GM12892 (cell line): ENCODE data around the gene DAAM1.

Source experiments
- DNase-seq: peaks from one replicate; pipeline ENCODE4 v3.0.0; 2011; ENCODE audit not compliant: insufficient read length
- FAIRE-seq: peaks from 2 replicates; lab custom pipeline; 2011; peaks lifted over from hg19 to GRCh38; lab: Jason Lieb, UNC
- POLR2A ChIP-seq: IDR thresholded peaks from 2 replicates; pipeline ENCODE4 v1.6.1; 2011; ENCODE audit warnings: low read depth, low read length, control low read depth
- POLR2AphosphoS5 ChIP-seq: IDR thresholded peaks from 2 replicates; pipeline ENCODE4 v1.6.1; 2011; ENCODE audit warnings: low read depth, low read length, control low read depth
- TAF1 ChIP-seq: IDR thresholded peaks from 2 replicates; pipeline ENCODE4 v1.6.1; 2011; ENCODE audit warnings: low read depth, mild to moderate bottlenecking, control low read depth, low read length, borderline replicate concordance

The DAAM1 gene

DNA sequence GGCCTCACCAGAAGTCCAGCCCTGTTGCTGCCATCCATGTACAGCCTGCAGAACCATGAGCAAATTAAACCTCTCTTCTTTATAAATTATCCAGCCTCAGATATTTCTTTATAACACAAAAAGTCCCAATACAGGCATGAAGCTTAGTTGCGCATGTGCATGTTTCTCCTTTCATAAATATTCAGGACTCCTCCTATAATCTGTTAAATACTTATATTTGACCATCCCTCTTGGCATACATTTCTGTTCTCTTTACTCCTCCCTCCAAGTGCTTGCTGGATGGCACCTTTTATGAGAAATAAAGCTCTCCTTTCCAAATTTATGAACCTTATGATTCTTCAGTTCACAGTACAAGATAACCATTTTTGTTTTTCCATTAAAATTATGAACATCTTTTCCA is 20.5 kb downstream of the DAAM1 start:
- no peak for DNase-seq
- no peak for FAIRE-seq
- TF ChIP-seq TAF1: no peak
- TF ChIP-seq POLR2A: no peak
- no peak for TF ChIP-seq POLR2AphosphoS5

DNA sequence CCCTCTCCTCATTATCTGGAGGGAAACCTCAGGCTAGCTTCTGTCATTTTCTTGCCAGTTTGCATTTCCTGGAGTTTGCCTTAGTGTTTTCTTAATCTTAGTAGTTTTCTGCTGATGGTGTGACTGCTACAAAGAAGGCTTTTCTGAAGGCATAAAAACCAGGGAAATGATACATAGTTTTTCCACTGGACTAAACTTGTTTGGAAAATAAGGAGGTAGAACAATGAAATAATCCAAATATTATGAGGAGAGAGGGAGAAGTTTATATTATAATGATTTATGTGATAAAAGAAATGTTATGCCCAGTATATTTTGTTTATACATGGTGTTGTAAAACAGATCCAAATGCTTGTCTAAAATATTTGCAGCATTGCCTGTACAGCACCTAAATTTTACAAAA is 22.2 kb downstream of the DAAM1 start:
- no peak for FAIRE-seq
- no peak for TF ChIP-seq TAF1
- no peak for TF ChIP-seq POLR2A
- TF ChIP-seq POLR2AphosphoS5: no peak
- no peak for DNase-seq

DNA sequence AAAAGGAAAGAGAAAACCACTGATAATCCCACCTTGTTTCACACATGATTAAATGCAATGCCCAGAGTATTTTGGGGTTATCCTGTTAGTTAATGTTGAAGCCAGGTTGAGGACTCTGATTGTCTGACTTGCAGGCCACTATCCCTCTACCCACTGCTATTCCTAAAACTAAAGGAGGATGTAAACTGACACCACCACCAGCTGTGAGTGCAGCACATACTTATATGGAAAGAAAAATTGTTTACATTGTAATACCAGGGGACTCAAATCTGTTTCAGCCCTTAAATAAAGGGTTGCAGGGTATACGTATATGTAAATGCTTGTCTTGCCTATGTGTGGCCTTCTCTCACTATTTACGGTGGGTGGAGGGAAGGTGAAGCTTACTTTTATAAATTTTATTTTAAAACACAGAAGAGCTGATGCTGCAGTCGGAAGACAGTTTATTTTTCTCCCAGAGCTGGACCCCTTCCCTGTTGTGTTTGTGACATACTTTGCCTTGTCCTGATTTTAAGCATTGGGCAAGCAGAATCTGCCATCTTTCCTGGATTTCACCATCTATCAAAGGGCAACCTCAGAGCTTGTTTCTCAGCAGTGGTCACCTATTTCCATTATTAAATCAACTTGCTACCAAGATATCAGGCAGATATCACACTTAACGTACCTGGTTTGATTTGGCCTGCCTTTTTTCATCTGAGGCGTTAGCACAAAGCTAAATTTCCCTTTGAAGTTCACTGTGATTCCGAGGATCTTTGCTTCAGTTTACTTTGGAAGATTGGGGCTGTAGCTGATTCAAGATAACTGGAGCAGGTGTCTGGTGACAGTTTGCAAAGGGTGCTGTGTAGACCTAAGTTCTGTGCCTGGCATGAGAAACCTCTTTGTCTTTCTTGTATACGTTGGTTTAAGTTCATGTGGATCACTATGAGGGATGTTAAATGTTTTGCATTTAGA is 25.2 kb downstream of the DAAM1 start:
- TF ChIP-seq TAF1 (no peak), POLR2A (no peak), POLR2AphosphoS5 (no peak)
- DNase-seq: no peak

DNA sequence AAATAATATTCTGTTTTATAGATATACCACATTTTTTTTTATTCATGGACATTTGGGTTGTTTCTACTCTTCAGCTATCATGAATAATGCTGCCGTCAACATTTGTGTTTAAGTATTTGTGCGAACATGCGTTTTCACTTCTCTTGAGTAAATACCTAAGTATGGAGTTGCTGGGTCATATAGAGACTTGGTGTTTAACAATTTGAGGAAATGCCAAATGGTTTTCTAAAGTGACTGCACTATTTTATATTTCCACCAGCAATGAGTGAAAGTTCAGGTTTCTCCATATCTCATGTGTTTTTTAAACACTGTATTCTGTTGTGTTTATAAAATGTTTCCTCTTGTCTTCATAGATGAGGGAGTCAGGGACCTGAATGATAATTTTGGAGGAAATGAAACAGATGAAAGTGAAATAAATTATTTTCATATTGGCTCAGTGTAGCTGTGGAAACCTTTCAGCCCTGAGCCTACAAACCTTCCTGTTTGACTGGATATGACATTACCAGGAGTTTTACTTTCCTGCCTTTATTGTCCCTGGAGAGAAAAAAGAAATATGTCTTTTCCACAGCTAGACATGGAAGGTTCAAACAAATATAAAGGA is 26.3 kb downstream of the DAAM1 start:
- no peak for FAIRE-seq
- TF ChIP-seq POLR2A (no peak), POLR2AphosphoS5 (no peak), TAF1 (no peak)
- DNase-seq: no peak

More for the DNA sequence above, 25.2 kb downstream of the DAAM1 start:
- no peak for FAIRE-seq

DNA sequence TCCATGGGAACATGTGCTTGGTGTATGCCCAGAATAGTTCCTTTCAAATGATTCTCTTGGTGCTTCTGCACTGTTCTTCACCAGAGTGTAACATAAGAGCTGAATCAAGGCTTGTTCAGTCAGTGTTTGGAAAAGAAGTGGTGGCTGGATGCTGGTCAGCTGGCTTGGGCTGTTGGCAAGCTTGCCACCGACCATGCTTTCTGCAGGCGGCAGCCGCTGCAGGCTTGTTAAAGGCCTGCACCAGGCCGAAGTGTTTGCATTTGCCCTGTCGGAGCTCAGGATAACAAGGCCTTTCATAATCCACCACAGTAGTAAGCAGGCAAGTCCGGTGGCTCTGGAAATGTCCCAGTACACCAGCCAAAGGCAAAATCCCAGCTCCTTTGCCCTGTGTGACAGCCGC is 26.9 kb downstream of the DAAM1 start:
- DNase-seq (no peak), FAIRE-seq (no peak)
- TF ChIP-seq POLR2AphosphoS5: no peak
- no peak for TF ChIP-seq POLR2A
- no peak for TF ChIP-seq TAF1

DNA sequence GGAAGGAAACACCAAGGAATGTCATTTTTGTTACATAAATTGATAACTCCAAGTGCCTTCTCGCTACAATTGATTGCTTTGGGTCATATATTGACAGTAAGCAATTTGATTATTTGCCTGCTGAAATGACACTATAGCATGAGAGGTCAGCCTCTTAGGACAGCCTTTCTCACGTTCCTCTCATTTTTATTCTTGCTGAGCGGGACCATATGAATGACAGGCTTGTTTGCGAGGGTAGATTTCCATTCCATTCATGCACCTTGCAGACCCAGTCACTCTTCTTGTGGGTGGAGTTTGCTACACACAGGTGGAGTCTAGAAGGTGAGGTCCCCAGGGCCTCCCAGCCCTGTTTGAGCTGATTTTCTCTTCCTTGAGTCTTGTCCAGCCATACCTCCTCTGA is 27.3 kb downstream of the DAAM1 start:
- FAIRE-seq (no peak), DNase-seq (no peak)
- TF ChIP-seq POLR2AphosphoS5: no peak
- no peak for TF ChIP-seq TAF1
- no peak for TF ChIP-seq POLR2A

DNA sequence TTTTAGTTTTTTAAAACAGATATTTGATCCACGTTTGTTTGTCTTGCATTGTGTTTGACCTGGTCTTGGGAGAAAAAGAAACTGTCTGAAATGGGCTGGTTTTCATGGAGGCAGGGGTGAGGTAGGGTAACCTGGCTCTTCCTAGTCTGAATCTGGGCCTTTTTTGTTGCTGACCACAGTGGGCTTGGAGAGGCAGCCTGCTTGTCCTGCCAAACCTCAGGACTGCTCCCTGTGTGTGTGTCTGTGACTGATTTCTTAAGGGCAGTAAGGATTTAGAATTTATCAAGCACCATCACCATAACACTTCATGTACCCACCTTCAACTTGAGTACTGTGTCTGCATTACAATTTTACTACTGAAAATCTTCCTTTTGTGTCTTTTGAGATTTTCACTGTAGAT is 28.5 kb downstream of the DAAM1 start:
- TF ChIP-seq POLR2AphosphoS5: no peak
- TF ChIP-seq TAF1: no peak
- no peak for TF ChIP-seq POLR2A
- FAIRE-seq (no peak), DNase-seq (no peak)

DNA sequence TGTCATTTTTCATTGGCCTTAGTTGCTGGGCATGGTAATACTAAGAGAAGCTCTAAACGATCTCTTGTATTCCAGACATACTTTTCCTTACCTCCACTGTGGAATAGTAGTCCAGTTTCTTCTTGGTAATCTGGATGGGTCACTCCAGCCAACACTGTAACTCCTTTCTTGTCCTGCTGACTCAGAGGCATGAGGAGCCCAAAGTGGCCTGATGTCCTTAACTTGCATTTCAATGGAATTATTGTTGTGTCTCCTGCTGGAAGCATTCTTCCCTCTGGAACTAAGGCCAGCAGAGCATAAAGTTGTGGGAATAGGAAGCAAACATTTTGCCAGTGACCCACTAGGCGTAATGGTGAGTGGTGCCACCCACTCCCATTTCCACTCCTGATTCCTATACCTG is 33.1 kb downstream of the DAAM1 start:
- DNase-seq: no peak
- no peak for FAIRE-seq
- TF ChIP-seq POLR2A (no peak), TAF1 (no peak), POLR2AphosphoS5 (no peak)

DNA sequence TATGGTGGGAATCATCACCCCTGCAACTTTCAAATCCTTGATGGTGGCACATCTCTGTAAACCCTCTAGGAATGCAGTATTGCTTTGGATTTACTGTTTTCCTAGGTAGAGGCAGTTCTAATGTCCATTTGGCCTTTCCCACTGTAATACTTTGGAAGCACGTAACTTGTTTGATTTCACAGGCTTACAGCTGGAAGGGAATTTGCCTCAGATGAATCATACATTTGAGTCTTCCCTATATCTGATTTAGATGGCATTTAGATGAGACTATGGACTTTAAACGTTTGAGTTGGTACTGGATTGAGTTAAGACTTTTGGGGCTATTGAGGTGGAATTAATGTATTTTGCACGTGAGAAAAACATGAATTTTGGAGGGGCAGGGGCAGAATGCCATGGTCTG is 35.9 kb downstream of the DAAM1 start:
- DNase-seq (no peak), FAIRE-seq (no peak)
- TF ChIP-seq POLR2A (no peak), TAF1 (no peak), POLR2AphosphoS5 (no peak)

DNA sequence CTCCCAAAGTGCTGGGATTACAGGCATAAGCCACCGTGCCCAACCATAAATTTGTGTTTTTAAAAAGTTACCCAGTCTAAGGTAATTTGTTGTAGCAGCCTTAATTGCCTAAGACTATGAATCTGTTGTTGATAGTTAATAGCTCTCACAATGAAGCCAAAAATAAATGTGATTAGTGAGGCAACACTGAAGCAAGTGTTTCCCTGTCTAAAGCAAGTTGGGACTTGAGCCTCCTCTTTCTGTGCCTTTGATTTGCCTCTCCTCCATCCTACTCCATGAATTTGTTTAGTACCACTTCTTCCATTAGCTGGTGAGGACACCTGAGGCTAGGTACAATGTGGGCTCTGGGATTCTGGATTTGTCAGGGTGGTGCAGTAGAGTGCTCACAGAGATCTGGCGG is 36.8 kb downstream of the DAAM1 start:
- no peak for FAIRE-seq
- TF ChIP-seq POLR2A (no peak), TAF1 (no peak), POLR2AphosphoS5 (no peak)

DNA sequence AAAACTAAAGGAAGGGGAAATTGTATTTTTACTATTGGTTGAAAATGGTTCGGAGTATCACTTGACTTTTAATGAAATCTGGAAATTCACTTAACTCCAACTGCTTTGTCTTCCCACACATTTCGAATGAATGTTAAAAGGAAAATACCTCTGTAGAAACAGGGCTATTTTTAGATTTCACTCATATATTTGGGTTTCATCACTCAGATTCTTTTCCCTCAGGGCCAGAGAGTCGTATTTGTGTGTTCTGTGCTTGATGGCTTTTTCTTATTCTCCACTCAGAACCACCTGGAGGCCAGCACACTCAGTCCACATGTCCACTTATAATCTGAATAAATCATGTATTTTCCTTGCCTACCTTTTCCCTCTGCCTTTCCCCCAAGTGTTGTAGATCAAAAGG is 40.0 kb downstream of the DAAM1 start:
- no peak for DNase-seq
- FAIRE-seq: no peak
- TF ChIP-seq POLR2A: no peak
- TF ChIP-seq TAF1: no peak
- no peak for TF ChIP-seq POLR2AphosphoS5

More for the DNA sequence above, 36.8 kb downstream of the DAAM1 start:
- no peak for DNase-seq

DNA sequence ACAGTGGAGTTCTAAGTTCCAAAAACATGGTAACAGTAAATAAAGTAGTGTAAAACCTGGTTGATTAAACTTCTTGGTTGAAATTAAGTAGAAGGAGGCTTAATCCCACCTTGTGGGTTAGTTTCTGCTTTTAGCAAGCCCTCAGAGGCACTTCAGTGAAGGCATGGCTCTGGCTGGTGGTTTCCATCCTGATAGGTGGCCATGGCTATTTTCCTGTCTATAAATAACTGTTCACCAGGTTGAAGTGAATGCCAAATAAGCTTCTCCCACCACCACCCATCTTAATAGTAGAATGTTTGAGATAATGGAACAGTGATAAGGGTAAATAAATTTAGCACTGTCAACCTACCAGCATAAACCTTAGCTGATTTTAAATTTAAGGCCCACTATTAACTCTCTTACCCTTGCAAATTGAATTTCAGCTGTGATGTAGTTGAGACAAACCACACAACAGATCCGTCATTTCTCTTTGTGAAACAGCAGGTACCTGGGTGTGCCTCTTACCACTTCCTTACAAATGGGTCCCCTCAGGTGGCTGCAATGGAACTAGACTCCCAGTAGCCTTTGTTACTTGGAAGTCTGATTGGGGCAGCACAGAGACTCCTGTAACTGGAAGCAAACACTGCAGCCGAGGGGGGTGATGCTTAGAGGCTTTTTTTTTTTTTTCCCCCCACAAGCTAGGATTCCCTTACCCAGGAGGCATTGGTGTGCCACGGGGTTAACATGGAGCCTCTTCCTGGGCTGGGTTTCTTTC is 41.4 kb downstream of the DAAM1 start:
- DNase-seq: no peak
- no peak for FAIRE-seq
- TF ChIP-seq POLR2A: no peak
- TF ChIP-seq TAF1: no peak
- TF ChIP-seq POLR2AphosphoS5: no peak
